ENCODE measurements around the gene SLC25A53. TPM values are rescaled to one million over a fixed set of nuclear protein-coding genes. Genes with fewer than 3 reads are reported as not detected.
"Not testable (repeated sequence)": the region's sequence is repeated elsewhere in the genome, so short reads cannot be mapped to it uniquely, and the experiment has no call there.

The SLC25A53 gene
- polyA plus RNA-seq, 1 donor: 6.6 TPM

DNA sequence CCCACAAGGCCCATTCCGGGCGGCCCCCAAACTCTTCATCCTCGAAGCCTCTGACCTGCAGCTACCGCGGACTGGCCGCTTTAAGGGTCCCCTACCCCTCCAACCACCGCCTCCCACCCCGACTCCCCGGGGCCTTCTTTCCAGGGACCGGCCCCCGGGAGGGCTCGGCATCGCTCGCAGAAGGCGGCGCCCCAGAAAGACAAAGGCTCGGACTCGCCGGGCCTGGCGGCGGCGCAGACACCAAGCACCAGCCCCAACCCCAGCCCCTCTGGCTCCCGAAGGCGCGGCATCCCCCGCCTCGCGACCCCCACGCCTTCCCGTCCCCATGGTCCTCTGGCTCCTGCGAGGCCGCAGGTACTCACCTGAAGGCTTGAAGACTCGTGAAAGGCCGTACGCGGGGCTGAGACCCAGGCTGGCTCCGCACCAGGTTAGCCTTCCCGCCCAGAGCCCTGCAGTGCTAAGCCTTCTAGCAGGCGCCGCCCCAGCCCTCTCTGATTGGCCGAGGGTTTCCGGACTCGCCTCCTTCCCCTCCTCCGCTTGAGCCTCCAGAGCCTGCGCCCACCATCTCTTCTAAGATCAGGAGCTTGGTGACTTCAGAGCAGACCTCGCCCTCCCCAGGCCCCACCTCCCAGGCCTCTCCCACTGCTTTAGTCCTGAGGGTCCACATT lies 80.9 kb downstream of the SLC25A53 start, which contains the start of gene TMSB15C:
TSS of gene TMSB15C (minus strand) at position 459 of the 668 bp plus-strand sequence.
- DNase-seq (ENCODE audit: low read depth): not testable (repeated sequence)

DNA sequence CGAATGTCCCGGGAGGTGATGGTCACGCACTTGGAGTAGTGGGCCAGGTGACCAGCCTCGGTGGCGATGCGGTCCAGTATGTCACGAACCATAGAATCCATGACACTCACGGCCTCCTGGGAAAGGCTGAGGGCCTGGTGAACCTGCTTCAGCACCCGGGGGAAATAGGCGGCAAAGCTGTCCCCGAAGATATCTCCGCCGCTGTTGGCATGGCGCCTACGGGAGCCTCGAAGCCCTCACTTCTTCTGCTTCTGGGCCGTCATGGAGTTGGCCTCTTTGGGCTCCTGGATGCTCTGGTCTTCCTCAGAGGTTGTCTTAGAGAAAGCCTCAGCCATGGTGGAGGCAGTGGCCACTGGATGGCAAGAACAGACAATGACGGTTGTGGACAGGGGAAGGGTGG lies 94.2 kb downstream of the SLC25A53 start:
- DNase-seq (ENCODE audit: low read depth): not testable (repeated sequence)

- not testable (repeated sequence) for DNase-seq (ENCODE audit: low read depth)
Observed at GRCh38 chrX:104054956-104055355, 101.9 kb downstream of the SLC25A53 start.

Other genes with a start within 250 kb of the SLC25A53 start
- 8.9 TPM for gene TMSB15B, start 194.4 kb downstream of the SLC25A53 start, polyA plus RNA-seq (ENCODE audit: insufficient read length)
- not detected for gene H2BW1, start 143.3 kb downstream of the SLC25A53 start, polyA plus RNA-seq (ENCODE audit: insufficient read length)
- gene H2BW2, start 117.1 kb downstream of the SLC25A53 start, polyA plus RNA-seq (ENCODE audit: insufficient read length): 0.40 TPM
- 4.5 TPM for gene TMSB15C, start 80.8 kb downstream of the SLC25A53 start, polyA plus RNA-seq (ENCODE audit: insufficient read length)
- gene ZCCHC18, start 44.5 kb downstream of the SLC25A53 start, polyA plus RNA-seq (ENCODE audit: insufficient read length): 2.5 TPM
- gene FAM199X, start 9.4 kb upstream of the SLC25A53 start, polyA plus RNA-seq (ENCODE audit: insufficient read length): 15.2 TPM
- gene ESX1, start 97.9 kb upstream of the SLC25A53 start, polyA plus RNA-seq (ENCODE audit: insufficient read length): not detected

Data from forelimb muscle (tissue), 1 donor.